ENCODE measurements around the gene NXF1. TPM values are rescaled to one million over a fixed set of nuclear protein-coding genes. Genes with fewer than 3 reads are reported as not detected.

The NXF1 gene
- total and polyA plus RNA-seq, 2 of the 8 experiments (the other 6 are each of a cell fraction or from before 2014, with no cell fraction given) = 48.1 to 49.8 TPM

- Histone ChIP-seq H2BK12ac (ENCODE audit: low read depth, low read length) (no peak overlapping the region), H2BK5ac (ENCODE audit: low read depth, low read length) (no peak overlapping the region), H2BK15ac (ENCODE audit: low read length) (no peak overlapping the region), H4K91ac (replicated peaks; ENCODE audit: insufficient read length, low read length) (no peak overlapping the region), H3K9ac (replicated peaks in 1 of 4; ENCODE audit: extremely low read depth in 1 of 4, low read depth in 3 of 4, low read length in 3 of 4) (no peak overlapping the region), H3K79me1 (ENCODE audit: low read depth, low read length) (peaks cover 7% of the 10 kb centered on the region; the same call in 1 of the 2 replicates), H3K27me3 (replicated peaks in 1 of 4; ENCODE audit: control insufficient read depth in 3 of 4, extremely low read depth in 1 of 4, insufficient read depth in 3 of 4, low read length in 3 of 4) (no peaks in the 10 kb centered on the region), H3K23me2 (ENCODE audit: low read depth, low read length) (no peaks in the 10 kb centered on the region; the same call in 1 of the 2 replicates), H3K27ac (ENCODE audit: low read depth, low read length) (no peak overlapping the region), H3K4me2 (ENCODE audit: insufficient read depth in 1 of 2, low read depth in 2 of 2, low read length in 2 of 2) (no peak overlapping the region; a peak in 1 of 4 replicates), H4K8ac (ENCODE audit: extremely low read depth, insufficient read depth, low read length) (no peak overlapping the region), H3K9me3 (ENCODE audit: insufficient read depth in 2 of 2, low read depth in 1 of 2, low read length in 1 of 2) (no peaks in the 10 kb centered on the region), H3K36me3 (ENCODE audit: control insufficient read depth in 2 of 4, insufficient read depth in 4 of 4, low read length in 3 of 4) (peaks cover 2 to 24% (median 11%) of the 10 kb centered on the region in 4 experiments; a peak in 7 of 8 replicates), H3K23ac (ENCODE audit: insufficient read length) (no peak overlapping the region), H3K18ac (ENCODE audit: extremely low read depth, low read length) (no peak overlapping the region), H3K79me2 (ENCODE audit: control insufficient read depth in 1 of 2, insufficient read depth in 2 of 2, low read length in 2 of 2) (peaks cover 0 to 33% of the 10 kb centered on the region in 2 experiments; a peak in 2 of 4 replicates), H2BK120ac (replicated peaks; ENCODE audit: low read depth, low read length) (no peak overlapping the region), H3K4me3 (ENCODE audit: extremely low read depth in 1 of 4, insufficient read depth in 2 of 4, low read depth in 3 of 4, low read length in 4 of 4) (no peak overlapping the region), H2AK5ac (ENCODE audit: low read depth, low read length) (no peak overlapping the region), H2BK20ac (ENCODE audit: low read length) (no peak overlapping the region), H3K56ac (replicated peaks; ENCODE audit: insufficient read length, low read depth, low read length) (no peak overlapping the region), H4K20me1 (replicated peaks in 1 of 2; ENCODE audit: control insufficient read depth in 1 of 2, insufficient read depth in 2 of 2, low read length in 2 of 2) (peaks cover 0 to 3% of the 10 kb centered on the region in 2 experiments), H3K14ac (ENCODE audit: insufficient read length) (no peak overlapping the region), H4K5ac (ENCODE audit: insufficient read length, low read depth, low read length) (no peak overlapping the region), H2AFZ (ENCODE audit: low read length) (no peak overlapping the region), H3K4me1 (replicated peaks in 1 of 4; ENCODE audit: control insufficient read depth in 3 of 4, insufficient read depth in 4 of 4, low read length in 3 of 4) (peaks cover 0 to 7% (median 4%) of the 10 kb centered on the region in 4 experiments; a peak in 5 of 7 replicates), H3K4ac (replicated peaks; ENCODE audit: insufficient read length, low read depth, low read length) (no peak overlapping the region)
- FAIRE-seq = no peak
- POLR2A ChIA-PET (ENCODE audit: partially characterized antibody) = interaction anchor here (0.6 to 15.9 kb wide), 23 partner anchors 14 to 198 kb away, joined by 3 to 251 read pairs (median 6); partner anchors contain the start of genes HNRNPUL2, LBHD1, NXF1 and SLC3A2
- DNase-seq (ENCODE audit: low read depth in 1 of 2, low spot score in 2 of 2) = no peak
- whole genome bisulfite sequencing, 2 experiments (ENCODE audit: extremely low coverage in 1 of 2, insufficient coverage in 1 of 2, insufficient read length in 1 of 2, insufficient replicate concordance in 2 of 2, low coverage in 1 of 2, low lambda C conversion rate in 2 of 2, missing lambda C conversion rate in 1 of 2) = 89% methylated on average over 3 of the region's 3 CpGs; no CpG with 5 or more reads in 1 of the 2 experiments
- CTCF ChIA-PET (ENCODE audit: partially characterized antibody) = interaction anchor here (0.8 to 6.4 kb wide), 9 partner anchors 11 to 134 kb away, joined by 3 to 94 read pairs (median 6); partner anchors contain the start of genes HNRNPUL2, TAF6L and TTC9C
- TF ChIP-seq KDM4A (IDR thresholded peaks at IDR 0.05; ENCODE audit: low read depth, low read length, severe bottlenecking) = no peak
- no peak for TF ChIP-seq CTBP2 (IDR thresholded peaks at IDR 0.05; ENCODE audit: borderline replicate concordance, insufficient read depth, insufficient read length, low read length)
- TF ChIP-seq E2F6 (IDR thresholded peaks at IDR 0.05) = no peak
- no peak for TF ChIP-seq EP300 (IDR thresholded peaks at IDR 0.05; ENCODE audit: borderline replicate concordance in 1 of 2, low read depth in 2 of 2, low read length in 2 of 2)
- TF ChIP-seq KDM5A (IDR thresholded peaks at IDR 0.05; ENCODE audit: low read length) = no peak
These were observed 15.7 kb downstream of the NXF1 start for GRCh38 chr11:62789576-62789975.

All from H1 (cell line).